ENCODE measurements around the gene LYSMD2. TPM values are rescaled to one million over a fixed set of nuclear protein-coding genes. Genes with fewer than 3 reads are reported as not detected.
A peak's percentile ranks its signal among the peaks of the same experiment; 100 is the strongest.

LYSMD2 gene
- total RNA-seq, 1 donor from 2014 or later = 30.6 TPM

DNA sequence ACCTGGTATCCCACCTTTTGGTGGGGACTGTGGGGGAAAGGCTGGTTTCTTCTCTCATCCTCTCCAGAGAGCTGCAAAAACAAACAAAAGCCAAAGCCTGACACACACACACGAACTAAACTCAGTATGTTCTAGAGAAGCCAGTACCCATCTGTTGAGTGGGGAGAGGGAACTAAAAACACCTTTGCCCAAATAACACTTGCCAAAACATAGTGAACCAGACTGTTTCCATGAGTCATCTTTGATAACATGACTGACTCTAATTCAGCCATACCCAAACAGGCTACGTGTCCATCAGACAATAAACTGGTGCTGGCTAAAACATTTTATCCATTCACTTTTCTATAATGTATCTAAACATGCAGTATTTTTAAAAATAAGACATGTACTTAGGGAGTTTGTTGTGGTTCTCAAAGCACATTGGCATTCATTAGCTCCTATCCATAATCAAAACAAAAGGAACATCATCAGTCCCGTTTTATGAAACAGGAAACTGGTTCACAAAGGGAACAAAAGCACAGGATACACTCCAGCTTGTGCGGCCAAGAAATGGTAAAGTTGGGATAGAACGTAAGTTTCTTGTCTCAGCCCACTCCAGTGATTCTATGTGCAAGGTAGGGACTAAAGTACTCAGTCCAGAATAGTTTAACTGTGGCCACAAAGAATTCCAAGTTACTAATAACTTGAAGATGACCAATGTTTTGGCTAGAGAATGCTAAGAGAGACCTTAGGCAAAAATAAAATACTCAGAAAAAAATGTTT is 16.1 kb downstream of the LYSMD2 start:
- no peak for FAIRE-seq

GRCh38 chr15:51720201-51720995 is 17.1 kb downstream of the LYSMD2 start:
- FAIRE-seq = no peak
- DNase-seq (ENCODE audit: low spot score in 2 of 2) = no peak

More for the DNA sequence above, 16.1 kb downstream of the LYSMD2 start:
- no peak for DNase-seq (ENCODE audit: low spot score in 2 of 2)

GRCh38 chr15:51718746-51719145 is 18.7 kb downstream of the LYSMD2 start:
- FAIRE-seq (no peak), DNase-seq (ENCODE audit: low spot score in 2 of 2) (no peak)

DNA sequence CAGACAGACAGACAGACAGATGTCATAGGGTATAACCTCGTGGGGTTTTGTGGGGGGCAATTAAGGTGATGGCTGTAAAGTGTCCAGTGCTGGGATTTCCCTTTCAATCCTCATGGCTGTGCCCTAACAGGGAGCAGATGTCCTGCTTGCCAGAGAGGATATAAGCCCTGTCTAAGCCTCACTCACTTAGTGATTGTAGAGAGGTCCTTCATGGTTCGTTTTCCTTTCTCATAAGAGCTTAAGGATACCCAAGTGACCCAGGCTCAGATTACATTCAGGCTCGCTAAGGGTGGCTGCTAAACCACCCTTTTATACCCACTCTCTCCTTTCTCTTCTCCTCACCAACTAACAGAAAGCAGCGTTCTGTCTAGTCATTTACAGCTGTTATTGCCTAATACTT is 19.2 kb downstream of the LYSMD2 start:
- DNase-seq (ENCODE audit: low spot score in 2 of 2) = no peak
- FAIRE-seq = no peak

DNA sequence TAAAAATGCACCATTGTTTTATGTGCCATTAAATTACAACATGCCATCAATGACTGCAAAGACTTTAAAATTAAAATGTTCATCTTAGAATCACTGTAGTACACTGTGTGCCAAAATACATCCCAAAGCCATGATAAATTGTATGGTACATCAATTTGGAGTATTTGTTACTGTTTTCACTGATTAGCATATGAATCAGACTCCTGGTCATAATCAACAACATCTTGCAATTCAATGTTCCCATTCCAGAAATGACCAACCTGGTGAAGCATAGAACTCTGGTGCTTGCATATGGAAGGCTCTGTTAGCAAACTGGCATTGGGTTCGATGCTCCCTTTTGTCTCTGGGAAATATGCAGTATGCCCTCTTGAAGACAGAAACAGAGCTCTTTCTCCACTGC is 22.5 kb downstream of the LYSMD2 start:
- DNase-seq (ENCODE audit: low spot score in 2 of 2) (no peak), FAIRE-seq (no peak)

- DNase-seq (ENCODE audit: low spot score in 2 of 2) (no peak), FAIRE-seq (no peak)
Measured at GRCh38 chr15:51714162-51714561, 23.3 kb downstream of the LYSMD2 start.

- FAIRE-seq (no peak), DNase-seq (ENCODE audit: low spot score in 2 of 2) (no peak)
Measured at GRCh38 chr15:51709031-51709430, 28.4 kb downstream of the LYSMD2 start.

DNA sequence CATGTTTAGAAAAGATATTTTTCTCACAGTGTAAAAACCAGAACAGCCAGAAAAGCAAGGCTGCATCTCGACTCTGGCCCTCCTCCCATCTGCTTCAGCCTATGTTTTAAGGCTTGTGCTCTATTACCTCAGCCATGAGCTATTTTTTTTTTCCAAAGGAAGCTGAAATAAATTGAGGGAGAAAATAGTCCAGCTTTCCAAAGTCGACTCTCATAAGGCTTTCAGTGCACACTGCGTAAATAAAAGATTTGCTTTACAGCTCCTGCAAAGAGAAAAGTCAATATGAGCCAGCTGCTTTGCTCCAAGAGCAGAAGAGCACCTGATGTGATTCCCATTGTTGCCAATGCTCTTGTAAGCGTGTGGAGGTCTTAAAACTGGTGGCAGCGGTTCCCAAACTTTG is 29.4 kb downstream of the LYSMD2 start:
- DNase-seq (ENCODE audit: low spot score in 2 of 2) (no peak), FAIRE-seq (no peak)

DNA sequence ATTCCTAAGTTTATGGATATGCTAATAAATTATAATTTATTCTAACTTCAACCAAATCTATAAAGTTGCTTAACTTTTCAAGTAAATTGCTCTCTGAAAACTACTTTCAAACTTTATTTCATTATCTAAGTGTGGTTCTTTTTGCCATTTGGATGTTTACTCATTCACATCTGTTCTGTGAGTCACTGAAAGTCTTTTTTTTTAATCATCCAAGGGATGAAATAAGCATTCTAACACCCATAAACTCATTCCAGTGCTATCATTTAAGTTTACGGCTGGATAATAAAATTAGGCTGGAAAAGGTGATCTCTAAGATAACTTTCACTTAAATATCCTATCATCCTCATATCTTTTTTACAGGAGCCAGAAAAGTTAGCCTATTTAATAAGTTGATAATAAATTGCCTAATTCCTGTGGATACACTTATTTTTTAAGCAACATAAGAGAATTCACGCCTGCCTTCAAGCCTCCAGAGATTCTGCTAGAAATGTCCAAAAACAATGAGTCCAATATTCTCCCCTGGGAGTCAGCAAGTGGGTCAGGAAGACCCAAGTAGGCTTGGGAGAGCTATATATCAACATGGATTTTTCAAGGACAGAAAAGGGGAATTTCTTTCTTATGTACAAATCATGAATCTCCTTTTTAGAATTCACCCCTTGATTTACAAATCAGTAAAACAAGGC is 30.4 kb downstream of the LYSMD2 start:
- FAIRE-seq = no peak
- no peak for DNase-seq (ENCODE audit: low spot score in 2 of 2)

DNA sequence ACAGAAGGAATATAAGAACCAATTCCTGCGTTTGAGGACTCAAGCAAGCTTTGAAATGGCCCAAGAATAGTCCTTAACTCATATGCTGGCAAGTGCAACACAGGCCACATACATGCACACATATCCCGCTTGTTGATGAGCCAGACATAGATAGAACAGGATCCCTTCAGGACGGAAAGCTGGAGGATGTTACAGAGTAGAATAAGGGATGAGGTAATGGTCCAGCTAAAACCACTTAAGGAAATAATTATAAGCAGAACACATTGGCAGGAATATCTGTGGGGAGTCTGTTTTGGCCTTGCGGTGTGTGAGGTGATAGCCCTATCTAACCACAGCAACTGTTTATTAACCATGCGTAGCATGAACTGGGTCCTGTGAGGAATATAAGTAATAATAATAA is 31.2 kb downstream of the LYSMD2 start:
- FAIRE-seq = no peak
- DNase-seq (ENCODE audit: low spot score in 2 of 2) = no peak

DNA sequence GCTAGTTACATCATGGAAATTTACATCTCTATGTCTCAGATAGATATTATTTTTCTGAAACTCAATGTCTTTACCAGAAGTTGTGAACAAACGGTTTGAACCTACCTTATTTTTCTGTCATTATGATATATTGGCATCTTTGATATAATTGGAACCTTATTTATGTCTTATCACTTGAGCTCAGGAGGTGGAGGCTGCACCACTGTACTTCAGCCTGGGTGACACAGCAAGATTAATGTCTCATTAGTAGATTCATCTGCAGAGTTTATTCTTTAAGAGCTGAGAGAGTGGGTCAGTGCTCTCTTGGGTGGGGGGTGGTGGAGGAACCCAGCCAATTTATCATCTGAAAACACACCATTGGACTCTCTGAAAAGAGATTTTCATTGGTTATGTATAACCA is 34.7 kb downstream of the LYSMD2 start:
- FAIRE-seq = no peak
- DNase-seq (ENCODE audit: low spot score in 2 of 2) = no peak

- no peak for FAIRE-seq
Measured at GRCh38 chr15:51699373-51699772, 38.1 kb downstream of the LYSMD2 start.

GRCh38 chr15:51697163-51697562 is 40.3 kb downstream of the LYSMD2 start:
- DNase-seq (ENCODE audit: low spot score in 2 of 2) = no peak
- FAIRE-seq = no peak

More at GRCh38 chr15:51699373-51699772, 38.1 kb downstream of the LYSMD2 start:
- DNase-seq (ENCODE audit: low spot score in 2 of 2) = no peak

- no peak for DNase-seq (ENCODE audit: low spot score in 2 of 2)
- no peak for FAIRE-seq
Measured at GRCh38 chr15:51696566-51696965, 40.9 kb downstream of the LYSMD2 start.

- DNase-seq (ENCODE audit: low spot score in 2 of 2) = no peak
- FAIRE-seq = no peak
Measured at GRCh38 chr15:51692154-51692553, 45.3 kb downstream of the LYSMD2 start.

DNA sequence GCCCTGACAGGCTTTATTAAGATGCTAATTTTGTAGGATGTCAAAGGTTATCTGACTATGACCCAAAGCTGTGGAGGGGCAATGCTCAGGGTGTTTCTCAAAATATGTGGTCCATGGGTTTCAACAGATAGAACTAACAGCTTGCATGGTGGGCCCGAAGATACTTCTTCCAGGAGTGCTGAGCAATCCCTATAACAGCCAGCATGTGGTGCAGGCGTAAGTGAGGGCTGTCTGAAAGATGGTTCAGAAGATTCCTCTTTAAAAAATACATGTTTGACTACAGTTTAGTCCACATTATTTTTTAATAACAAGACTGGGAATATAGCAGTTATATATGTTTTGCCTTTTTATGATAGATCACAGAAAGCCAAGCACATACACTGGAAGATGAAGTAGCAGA is 48.6 kb downstream of the LYSMD2 start:
- no peak for DNase-seq (ENCODE audit: low spot score in 2 of 2)

DNA sequence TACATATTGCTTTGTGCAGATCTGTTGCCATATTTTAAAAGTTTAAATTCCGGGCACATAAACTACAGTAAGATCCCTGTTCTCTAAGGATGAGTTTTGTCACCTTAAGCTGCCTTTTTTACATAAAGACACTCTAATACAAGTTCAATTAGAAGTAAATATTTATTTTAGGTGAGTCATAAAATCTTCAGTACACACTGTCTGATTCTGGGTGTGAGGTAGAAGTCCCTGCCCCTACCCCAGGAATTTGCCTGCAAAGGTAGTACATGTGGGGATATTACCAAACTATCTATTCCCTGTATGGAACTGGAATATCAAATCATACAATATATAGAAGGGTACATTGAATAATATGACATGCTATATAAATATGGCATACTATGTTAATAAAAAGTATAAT is 49.9 kb downstream of the LYSMD2 start:
- DNase-seq (ENCODE audit: low spot score in 2 of 2) (no peak), FAIRE-seq (no peak)

More for the DNA sequence above, 48.6 kb downstream of the LYSMD2 start:
- FAIRE-seq = no peak

DNA sequence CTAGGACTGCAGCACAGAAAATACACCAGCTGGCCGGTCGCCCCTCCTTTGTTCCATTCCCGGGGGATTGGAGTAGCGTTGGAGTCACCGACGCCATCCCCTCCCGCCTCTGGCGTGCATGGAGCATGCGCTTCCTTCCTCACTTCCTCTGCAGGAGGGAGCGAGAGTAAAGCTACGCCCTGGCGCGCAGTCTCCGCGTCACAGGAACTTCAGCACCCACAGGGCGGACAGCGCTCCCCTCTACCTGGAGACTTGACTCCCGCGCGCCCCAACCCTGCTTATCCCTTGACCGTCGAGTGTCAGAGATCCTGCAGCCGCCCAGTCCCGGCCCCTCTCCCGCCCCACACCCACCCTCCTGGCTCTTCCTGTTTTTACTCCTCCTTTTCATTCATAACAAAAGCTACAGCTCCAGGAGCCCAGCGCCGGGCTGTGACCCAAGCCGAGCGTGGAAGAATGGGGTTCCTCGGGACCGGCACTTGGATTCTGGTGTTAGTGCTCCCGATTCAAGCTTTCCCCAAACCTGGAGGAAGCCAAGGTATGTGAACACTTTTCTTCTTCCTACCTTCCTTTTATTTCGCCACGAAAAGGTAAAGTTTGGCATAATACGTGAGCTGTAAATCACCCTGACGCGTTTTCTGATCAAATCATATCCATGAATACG is 56.0 kb downstream of the LYSMD2 start, which contains the start of gene SCG3:
Gene SCG3, plus strand, starts transcription at position 201 of the 661 bp plus-strand sequence. Its CDS starts 253 bp downstream, at position 454.
- DNase-seq (ENCODE audit: low spot score in 2 of 2) (peak; percentile 9 to 41), FAIRE-seq (no peak)

- DNase-seq (ENCODE audit: low spot score in 2 of 2) = no peak
- FAIRE-seq = no peak
Measured at GRCh38 chr15:51680321-51680720, 57.1 kb downstream of the LYSMD2 start.

DNA sequence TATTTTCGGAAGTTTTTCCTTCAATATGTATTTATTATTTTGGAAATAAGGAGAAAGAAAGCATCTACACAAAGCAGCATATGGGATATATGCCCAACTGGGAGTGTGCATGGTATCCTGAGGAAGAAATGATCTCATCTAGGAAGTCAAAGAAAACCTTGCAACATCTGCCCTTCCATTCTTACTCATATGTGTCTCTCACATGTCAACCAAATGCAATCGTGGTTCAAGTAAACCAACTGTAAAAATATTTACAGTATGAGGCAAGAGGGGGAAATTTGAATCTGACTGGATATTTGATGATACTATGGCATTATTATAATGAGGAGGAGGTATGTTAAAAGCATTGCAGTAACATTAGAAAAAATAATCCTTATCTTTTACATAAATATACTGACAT is 59.4 kb downstream of the LYSMD2 start:
- DNase-seq (ENCODE audit: low spot score in 2 of 2) (no peak), FAIRE-seq (no peak)

- no peak for FAIRE-seq
- no peak for DNase-seq (ENCODE audit: low spot score in 2 of 2)
Measured at GRCh38 chr15:51677452-51677851, 60.0 kb downstream of the LYSMD2 start.
